ENCODE results near the gene NDUFS8. TPM values are rescaled to one million over a fixed set of nuclear protein-coding genes. Genes with fewer than 3 reads are reported as not detected.

NDUFS8 gene
- total and polyA plus RNA-seq, 4 donors, result 70.1 to 159 (median 84.3) TPM

GRCh38 chr11:67999201-67999629 lies 31.3 kb upstream of the NDUFS8 start:
- WGBS, 2 donors, result 95 to 97% methylated on average over 13 of the region's 13 CpGs
- DNase-seq (peak in 1 of 2 donors; percentile 72), ATAC-seq (ENCODE audit: low FRiP score) (no peak)
- H3K36me3 ChIP-seq (ENCODE audit: control insufficient read depth in 1 of 2, insufficient read depth in 2 of 2, low read length in 1 of 2), result no peaks in the 10 kb centered on the region
- no peaks in the 10 kb centered on the region for H3K9me3 ChIP-seq (ENCODE audit: control insufficient read depth, low read length)
- H3K4me3 ChIP-seq (ENCODE audit: low read length in 2 of 2), result no peak overlapping the region
- no peaks in the 10 kb centered on the region for H3K27me3 ChIP-seq (ENCODE audit: control insufficient read depth in 1 of 2, insufficient read depth in 2 of 2, low read length in 1 of 2)
- H3K4me1 ChIP-seq (ENCODE audit: control insufficient read depth in 1 of 2, insufficient read depth in 2 of 2, low read length in 2 of 2), result no peaks in the 10 kb centered on the region
- no peak overlapping the region for H3K27ac ChIP-seq (ENCODE audit: low read depth in 1 of 2, low read length in 2 of 2)
- intact Hi-C loops (cut with DNase I), result no loop called here

DNA sequence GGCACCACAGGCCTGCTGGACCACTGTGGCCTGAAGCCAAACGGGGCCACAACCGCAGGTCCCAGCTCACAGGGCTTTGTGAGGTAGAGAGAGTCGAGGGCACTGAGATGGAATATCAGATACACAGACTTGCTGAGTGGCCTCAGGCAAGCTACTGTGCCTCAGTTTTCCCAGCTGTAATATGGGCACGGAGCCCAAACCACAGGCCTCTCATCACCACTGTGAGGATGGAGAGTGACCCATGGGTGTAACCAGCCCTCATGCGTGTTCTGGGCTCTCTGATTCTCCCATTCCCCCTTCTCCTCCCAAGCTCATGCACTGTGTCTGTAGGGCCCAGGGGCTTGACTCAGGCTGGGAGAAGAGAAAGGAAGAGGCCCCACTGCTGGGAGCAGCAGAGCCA lies 30.8 kb upstream of the NDUFS8 start:
- WGBS, 2 donors, result 93 to 95% methylated on average over 5 of the region's 5 CpGs
- Histone ChIP-seq H3K4me1 (ENCODE audit: control insufficient read depth in 1 of 2, insufficient read depth in 2 of 2, low read length in 2 of 2) (no peaks in the 10 kb centered on the region), H3K27me3 (ENCODE audit: control insufficient read depth in 1 of 2, insufficient read depth in 2 of 2, low read length in 1 of 2) (no peaks in the 10 kb centered on the region), H3K27ac (ENCODE audit: low read depth in 1 of 2, low read length in 2 of 2) (no peak overlapping the region), H3K36me3 (ENCODE audit: control insufficient read depth in 1 of 2, insufficient read depth in 2 of 2, low read length in 1 of 2) (no peaks in the 10 kb centered on the region), H3K4me3 (ENCODE audit: low read length in 2 of 2) (no peak overlapping the region), H3K9me3 (ENCODE audit: control insufficient read depth, low read length) (no peaks in the 10 kb centered on the region)
- ATAC-seq (ENCODE audit: low FRiP score) (no peak), DNase-seq (peak in 1 of 2 donors; percentile 16)
- intact Hi-C loops (cut with DNase I), result no loop called here

DNA sequence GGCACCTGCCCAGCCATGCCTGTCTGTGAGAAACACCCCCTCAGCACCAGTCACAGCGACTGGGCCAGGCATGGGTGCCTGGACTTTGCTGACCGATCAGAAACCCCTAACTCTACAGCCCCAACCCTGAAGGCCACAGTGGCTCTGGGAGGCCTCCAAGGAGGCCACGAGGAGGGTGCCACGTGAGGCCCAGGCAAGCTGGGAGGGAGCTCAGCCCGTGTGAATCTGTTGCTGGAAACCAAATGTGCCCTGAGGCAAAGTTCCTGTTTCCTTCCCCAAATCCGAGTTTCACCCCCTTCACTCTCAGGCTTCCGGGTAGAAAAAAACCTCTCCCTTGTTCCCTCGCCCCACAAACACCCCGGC lies 27.9 kb upstream of the NDUFS8 start:
- Histone ChIP-seq H3K4me3 (ENCODE audit: low read length in 2 of 2) (no peak overlapping the region), H3K27ac (ENCODE audit: low read depth in 1 of 2, low read length in 2 of 2) (no peak overlapping the region), H3K36me3 (ENCODE audit: control insufficient read depth in 1 of 2, insufficient read depth in 2 of 2, low read length in 1 of 2) (no peaks in the 10 kb centered on the region), H3K27me3 (ENCODE audit: control insufficient read depth in 1 of 2, insufficient read depth in 2 of 2, low read length in 1 of 2) (no peaks in the 10 kb centered on the region), H3K9me3 (ENCODE audit: control insufficient read depth, low read length) (no peaks in the 10 kb centered on the region), H3K4me1 (ENCODE audit: control insufficient read depth in 1 of 2, insufficient read depth in 2 of 2, low read length in 2 of 2) (no peaks in the 10 kb centered on the region)
- 82% methylated on average over 9 of the region's 9 CpGs for WGBS, 2 donors
- intact Hi-C loops (cut with DNase I), result no loop called here
- DNase-seq (peak in 1 of 2 donors; percentile 82), ATAC-seq (ENCODE audit: low FRiP score) (no peak)

DNA sequence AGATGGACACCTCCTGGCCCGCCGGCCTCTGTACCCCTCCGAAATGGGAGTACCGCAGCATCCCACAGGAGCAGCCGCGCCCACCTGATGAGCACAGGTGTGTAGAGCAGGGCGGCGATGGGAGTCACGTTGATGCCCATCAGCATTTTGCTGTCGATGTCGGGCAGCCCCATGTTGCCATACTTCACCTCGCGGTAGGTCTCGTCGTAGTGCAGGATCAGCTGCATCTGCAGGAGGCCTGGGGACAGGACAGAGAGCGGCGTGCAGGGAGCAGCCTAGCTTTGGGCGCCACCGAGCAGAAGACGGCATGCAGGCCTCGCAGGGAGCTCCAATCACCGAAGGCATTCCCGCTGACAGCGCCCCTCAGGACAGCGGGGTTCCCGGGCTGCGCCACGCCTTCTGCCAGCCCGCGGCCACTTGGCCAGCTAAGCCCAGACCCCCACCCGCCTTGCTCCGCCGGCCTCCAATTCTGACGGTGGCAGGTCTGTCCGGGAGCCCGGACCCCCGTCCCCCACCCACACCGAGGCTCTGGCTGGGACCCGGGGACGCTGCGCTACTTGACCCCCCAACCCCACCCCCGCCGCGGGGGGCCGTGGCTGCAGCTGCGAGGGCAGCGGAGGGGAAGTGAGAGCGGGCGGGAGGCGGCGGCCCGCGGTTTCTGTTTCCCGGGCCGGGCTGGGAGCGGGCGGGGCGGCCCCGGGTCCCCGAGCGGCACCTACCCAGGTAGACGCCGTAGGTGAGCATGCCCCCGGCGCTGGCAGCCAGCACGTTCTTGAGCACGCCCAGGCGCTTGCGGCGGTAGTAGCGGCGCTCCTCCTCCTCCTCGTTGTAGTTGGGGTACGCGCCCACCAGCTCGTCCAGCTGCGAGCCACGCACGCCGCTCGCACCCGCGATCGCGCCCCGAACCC lies 27.3 kb upstream of the NDUFS8 start:
- H3K27me3 ChIP-seq (ENCODE audit: control insufficient read depth in 1 of 2, insufficient read depth in 2 of 2, low read length in 1 of 2), result no peaks in the 10 kb centered on the region
- ATAC-seq (ENCODE audit: low FRiP score) (peak; percentile 5), DNase-seq (peak; percentile 67 to 81)
- H3K36me3 ChIP-seq (ENCODE audit: control insufficient read depth in 1 of 2, insufficient read depth in 2 of 2, low read length in 1 of 2), result no peaks in the 10 kb centered on the region
- intact Hi-C loops (cut with DNase I), result no loop called here
- no peaks in the 10 kb centered on the region for H3K4me1 ChIP-seq (ENCODE audit: control insufficient read depth in 1 of 2, insufficient read depth in 2 of 2, low read length in 2 of 2)
- peak overlapping the region; percentile 61 to 69 for H3K4me3 ChIP-seq (ENCODE audit: low read length in 2 of 2)
- H3K27ac ChIP-seq (ENCODE audit: low read depth in 1 of 2, low read length in 2 of 2), result no peak overlapping the region
- WGBS, 2 donors, result 17 to 30% methylated on average over 43 to 86 of the region's 86 CpGs
- no peaks in the 10 kb centered on the region for H3K9me3 ChIP-seq (ENCODE audit: control insufficient read depth, low read length)

GRCh38 chr11:68003846-68004550 lies 26.5 kb upstream of the NDUFS8 start, which contains the start of gene UNC93B1:
Gene UNC93B1, minus strand, starts transcription at chr11:68004097. Its CDS starts 54 bp downstream, at chr11:68004043.
- DNase-seq (peak; percentile 95 to 97), ATAC-seq (ENCODE audit: low FRiP score) (peak; percentile 93)
- intact Hi-C loops (cut with DNase I), result no loop called here
- Histone ChIP-seq H3K27ac (ENCODE audit: low read depth in 1 of 2, low read length in 2 of 2) (no peak within 1 kb of the TSS), H3K4me1 (ENCODE audit: control insufficient read depth in 1 of 2, insufficient read depth in 2 of 2, low read length in 2 of 2) (no peaks in the 10 kb centered on the region), H3K27me3 (ENCODE audit: control insufficient read depth in 1 of 2, insufficient read depth in 2 of 2, low read length in 1 of 2) (no peaks in the 10 kb centered on the region), H3K36me3 (ENCODE audit: control insufficient read depth in 1 of 2, insufficient read depth in 2 of 2, low read length in 1 of 2) (no peaks in the 10 kb centered on the region), H3K9me3 (ENCODE audit: control insufficient read depth, low read length) (no peaks in the 10 kb centered on the region), H3K4me3 (ENCODE audit: low read length in 2 of 2) (peak within 1 kb of the TSS; percentile 61 to 69)
- whole genome bisulfite sequencing, 2 donors, result 4 to 11% methylated on average over 23 to 64 of the region's 64 CpGs

DNA sequence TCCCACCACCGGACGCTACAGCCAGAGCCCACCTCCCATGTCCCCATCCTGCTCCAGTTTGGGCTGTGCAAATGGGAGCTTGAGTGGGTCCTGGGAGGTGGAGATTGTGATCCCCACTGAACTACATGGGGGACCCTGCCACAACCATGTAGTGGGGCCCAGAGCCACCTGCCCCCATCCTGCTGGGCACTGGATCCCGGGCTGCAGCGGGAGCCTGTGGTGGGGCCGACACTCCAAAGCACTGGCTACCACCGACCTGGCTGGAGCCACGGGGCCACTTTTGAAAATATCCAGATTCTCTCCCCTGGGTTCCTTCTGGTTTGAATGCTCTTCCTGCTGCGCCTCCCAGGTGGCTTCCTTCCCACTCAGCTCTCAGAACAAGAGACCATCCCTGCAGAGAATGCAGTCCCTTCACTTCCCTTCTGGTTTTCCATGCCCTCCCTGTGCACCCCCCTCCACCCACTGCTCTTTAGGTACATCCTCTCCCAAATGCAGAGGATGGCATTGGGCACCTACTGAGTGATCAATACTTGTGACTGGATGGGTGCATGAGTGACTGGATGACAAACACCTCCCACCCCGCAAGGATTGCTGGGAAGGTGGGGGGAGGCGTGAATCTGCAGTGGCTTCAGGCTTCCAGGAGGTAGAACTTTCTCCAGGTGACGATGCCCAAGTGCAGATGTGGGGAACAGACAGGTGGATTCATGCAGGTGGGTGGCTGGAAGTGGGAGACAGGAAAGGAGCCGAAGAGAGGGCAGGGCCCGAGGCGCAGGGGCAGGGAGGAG lies 25.7 kb upstream of the NDUFS8 start:
- Histone ChIP-seq H3K4me3 (ENCODE audit: low read length in 2 of 2) (no peak overlapping the region), H3K9me3 (ENCODE audit: control insufficient read depth, low read length) (no peaks in the 10 kb centered on the region), H3K27ac (ENCODE audit: low read depth in 1 of 2, low read length in 2 of 2) (no peak overlapping the region), H3K27me3 (ENCODE audit: control insufficient read depth in 1 of 2, insufficient read depth in 2 of 2, low read length in 1 of 2) (no peaks in the 10 kb centered on the region), H3K4me1 (ENCODE audit: control insufficient read depth in 1 of 2, insufficient read depth in 2 of 2, low read length in 2 of 2) (no peaks in the 10 kb centered on the region), H3K36me3 (ENCODE audit: control insufficient read depth in 1 of 2, insufficient read depth in 2 of 2, low read length in 1 of 2) (no peaks in the 10 kb centered on the region)
- ATAC-seq (ENCODE audit: low FRiP score), result no peak
- WGBS, 2 donors, result 77 to 88% methylated on average over 14 of the region's 14 CpGs
- intact Hi-C loops (cut with DNase I), result no loop called here
- no peak for DNase-seq

DNA sequence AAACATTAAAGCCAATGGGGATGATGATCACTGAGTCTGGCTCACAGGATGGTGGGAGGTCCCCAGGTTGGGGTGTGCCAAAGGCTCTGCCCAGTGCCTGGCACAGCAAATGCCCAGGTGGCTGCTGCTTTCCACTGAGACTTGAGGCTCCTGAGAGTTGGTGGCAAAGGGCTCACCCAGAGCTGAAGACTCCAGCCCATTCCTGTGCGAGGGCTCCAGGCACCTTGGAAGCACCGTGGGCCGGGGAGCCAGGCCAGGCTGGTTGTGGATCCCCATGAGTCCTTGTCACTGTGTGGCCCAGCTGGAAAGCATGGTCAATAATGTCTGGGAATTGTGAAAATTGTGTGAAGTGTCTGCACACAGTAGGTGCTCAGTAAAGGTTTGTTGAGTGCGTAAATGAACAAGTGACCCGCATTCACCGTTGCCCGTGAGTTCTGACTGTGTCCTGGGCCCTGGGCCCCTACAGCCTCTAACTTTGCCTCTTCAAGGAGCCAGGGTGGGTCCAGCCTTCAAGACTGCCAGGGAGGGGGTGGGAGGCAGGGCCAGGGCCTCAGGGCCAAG lies 23.8 kb upstream of the NDUFS8 start:
- Histone ChIP-seq H3K27me3 (ENCODE audit: control insufficient read depth in 1 of 2, insufficient read depth in 2 of 2, low read length in 1 of 2) (no peaks in the 10 kb centered on the region), H3K36me3 (ENCODE audit: control insufficient read depth in 1 of 2, insufficient read depth in 2 of 2, low read length in 1 of 2) (no peaks in the 10 kb centered on the region), H3K4me1 (ENCODE audit: control insufficient read depth in 1 of 2, insufficient read depth in 2 of 2, low read length in 2 of 2) (no peaks in the 10 kb centered on the region), H3K27ac (ENCODE audit: low read depth in 1 of 2, low read length in 2 of 2) (no peak overlapping the region), H3K9me3 (ENCODE audit: control insufficient read depth, low read length) (no peaks in the 10 kb centered on the region), H3K4me3 (ENCODE audit: low read length in 2 of 2) (no peak overlapping the region)
- intact Hi-C loops (cut with DNase I), result no loop called here
- ATAC-seq (ENCODE audit: low FRiP score) (no peak), DNase-seq (peak in 1 of 2 donors; percentile 17)
- WGBS, 2 donors, result 96 to 98% methylated on average over 7 of the region's 7 CpGs
